ENCODE measurements around the gene CELSR2.
A peak's percentile ranks its signal among the peaks of the same experiment; 100 is the strongest.

Gene CELSR2

DNA sequence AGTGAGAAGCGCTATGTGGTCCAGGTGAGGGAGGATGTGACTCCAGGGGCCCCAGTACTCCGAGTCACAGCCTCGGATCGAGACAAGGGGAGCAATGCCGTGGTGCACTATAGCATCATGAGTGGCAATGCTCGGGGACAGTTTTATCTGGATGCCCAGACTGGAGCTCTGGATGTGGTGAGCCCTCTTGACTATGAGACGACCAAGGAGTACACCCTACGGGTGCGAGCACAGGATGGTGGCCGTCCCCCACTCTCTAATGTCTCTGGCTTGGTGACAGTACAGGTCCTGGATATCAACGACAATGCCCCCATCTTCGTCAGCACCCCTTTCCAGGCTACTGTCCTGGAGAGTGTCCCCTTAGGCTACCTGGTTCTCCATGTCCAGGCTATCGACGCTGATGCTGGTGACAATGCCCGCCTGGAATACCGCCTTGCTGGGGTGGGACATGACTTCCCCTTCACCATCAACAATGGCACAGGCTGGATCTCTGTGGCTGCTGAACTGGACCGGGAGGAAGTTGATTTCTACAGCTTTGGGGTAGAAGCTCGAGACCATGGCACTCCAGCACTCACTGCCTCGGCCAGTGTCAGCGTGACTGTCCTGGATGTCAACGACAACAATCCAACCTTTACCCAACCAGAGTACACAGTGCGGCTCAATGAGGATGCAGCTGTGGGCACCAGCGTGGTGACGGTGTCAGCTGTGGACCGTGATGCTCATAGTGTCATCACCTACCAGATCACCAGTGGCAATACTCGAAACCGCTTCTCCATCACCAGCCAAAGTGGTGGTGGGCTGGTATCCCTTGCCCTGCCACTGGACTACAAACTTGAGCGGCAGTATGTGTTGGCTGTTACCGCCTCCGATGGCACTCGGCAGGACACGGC is 2.2 kb downstream of the CELSR2 start:
- Histone ChIP-seq H3K27me3 (ENCODE audit: control insufficient read depth in 1 of 2, insufficient read depth in 2 of 2, low read length in 2 of 2) (no peaks in the 10 kb centered on the region), H3K4me1 (ENCODE audit: control insufficient read depth in 1 of 2, insufficient read depth in 2 of 2, low read length in 2 of 2) (peaks cover 15 to 25% of the 10 kb centered on the region in 2 donors), H3K9ac (ENCODE audit: low read depth in 1 of 2, low read length in 2 of 2) (no peak overlapping the region), H3K27ac (ENCODE audit: low read depth, low read length) (no peak overlapping the region), H3K36me3 (ENCODE audit: control insufficient read depth in 1 of 2, insufficient read depth in 2 of 2, low read length in 2 of 2) (no peaks in the 10 kb centered on the region), H3K4me3 (ENCODE audit: low read depth in 1 of 2, low read length in 2 of 2) (no peak overlapping the region), H3K9me3 (ENCODE audit: control insufficient read depth in 1 of 2, low read length in 2 of 2) (no peaks in the 10 kb centered on the region)

DNA sequence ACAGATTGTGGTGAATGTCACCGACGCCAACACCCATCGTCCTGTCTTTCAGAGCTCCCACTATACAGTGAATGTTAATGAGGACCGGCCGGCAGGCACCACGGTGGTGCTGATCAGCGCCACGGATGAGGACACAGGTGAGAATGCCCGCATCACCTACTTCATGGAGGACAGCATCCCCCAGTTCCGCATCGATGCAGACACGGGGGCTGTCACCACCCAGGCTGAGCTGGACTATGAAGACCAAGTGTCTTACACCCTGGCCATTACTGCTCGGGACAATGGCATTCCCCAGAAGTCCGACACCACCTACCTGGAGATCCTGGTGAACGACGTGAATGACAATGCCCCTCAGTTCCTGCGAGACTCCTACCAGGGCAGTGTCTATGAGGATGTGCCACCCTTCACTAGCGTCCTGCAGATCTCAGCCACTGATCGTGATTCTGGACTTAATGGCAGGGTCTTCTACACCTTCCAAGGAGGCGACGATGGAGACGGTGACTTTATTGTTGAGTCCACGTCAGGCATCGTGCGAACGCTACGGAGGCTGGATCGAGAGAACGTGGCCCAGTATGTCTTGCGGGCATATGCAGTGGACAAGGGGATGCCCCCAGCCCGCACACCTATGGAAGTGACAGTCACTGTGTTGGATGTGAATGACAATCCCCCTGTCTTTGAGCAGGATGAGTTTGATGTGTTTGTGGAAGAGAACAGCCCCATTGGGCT is 3.0 kb downstream of the CELSR2 start:
- Histone ChIP-seq H3K27me3 (ENCODE audit: control insufficient read depth in 1 of 2, insufficient read depth in 2 of 2, low read length in 2 of 2) (no peaks in the 10 kb centered on the region), H3K36me3 (ENCODE audit: control insufficient read depth in 1 of 2, insufficient read depth in 2 of 2, low read length in 2 of 2) (no peaks in the 10 kb centered on the region), H3K9ac (ENCODE audit: low read depth in 1 of 2, low read length in 2 of 2) (no peak overlapping the region), H3K4me1 (ENCODE audit: control insufficient read depth in 1 of 2, insufficient read depth in 2 of 2, low read length in 2 of 2) (peaks cover 15 to 25% of the 10 kb centered on the region in 2 donors), H3K9me3 (ENCODE audit: control insufficient read depth in 1 of 2, low read length in 2 of 2) (no peaks in the 10 kb centered on the region), H3K27ac (ENCODE audit: low read depth, low read length) (no peak overlapping the region), H3K4me3 (ENCODE audit: low read depth in 1 of 2, low read length in 2 of 2) (no peak overlapping the region)

DNA sequence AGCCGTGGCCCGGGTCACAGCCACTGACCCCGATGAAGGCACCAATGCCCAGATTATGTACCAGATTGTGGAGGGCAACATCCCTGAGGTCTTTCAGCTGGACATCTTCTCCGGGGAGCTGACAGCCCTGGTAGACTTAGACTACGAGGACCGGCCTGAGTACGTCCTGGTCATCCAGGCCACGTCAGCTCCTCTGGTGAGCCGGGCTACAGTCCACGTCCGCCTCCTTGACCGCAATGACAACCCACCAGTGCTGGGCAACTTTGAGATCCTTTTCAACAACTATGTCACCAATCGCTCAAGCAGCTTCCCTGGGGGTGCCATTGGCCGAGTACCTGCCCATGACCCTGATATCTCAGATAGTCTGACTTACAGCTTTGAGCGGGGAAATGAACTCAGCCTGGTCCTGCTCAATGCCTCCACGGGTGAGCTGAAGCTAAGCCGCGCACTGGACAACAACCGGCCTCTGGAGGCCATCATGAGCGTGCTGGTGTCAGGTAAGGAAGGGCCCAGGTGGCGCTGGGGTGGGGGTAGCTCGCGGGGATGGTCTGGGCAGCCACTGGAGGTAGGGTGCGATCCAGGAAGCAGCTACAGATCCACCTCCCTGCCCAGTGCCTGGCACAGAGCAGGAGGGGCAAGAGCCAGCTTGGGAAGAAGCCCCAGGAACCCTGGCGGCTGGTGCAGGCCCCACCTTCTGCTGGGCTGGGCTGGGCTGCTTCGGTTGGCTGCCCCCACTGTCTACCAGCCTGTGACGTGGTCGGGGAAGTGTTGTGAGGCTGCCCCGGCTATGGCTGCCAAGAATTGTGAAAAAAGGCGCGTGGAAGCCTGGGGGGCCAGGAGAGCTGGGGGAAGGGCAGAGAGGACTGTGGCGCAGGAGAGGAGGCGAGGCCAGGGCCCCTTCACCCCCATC is 3.8 kb downstream of the CELSR2 start:
- Histone ChIP-seq H3K27me3 (ENCODE audit: control insufficient read depth in 1 of 2, insufficient read depth in 2 of 2, low read length in 2 of 2) (no peaks in the 10 kb centered on the region), H3K36me3 (ENCODE audit: control insufficient read depth in 1 of 2, insufficient read depth in 2 of 2, low read length in 2 of 2) (no peaks in the 10 kb centered on the region), H3K27ac (ENCODE audit: low read depth, low read length) (peak overlapping the region; percentile 51), H3K4me3 (ENCODE audit: low read depth in 1 of 2, low read length in 2 of 2) (no peak overlapping the region), H3K9me3 (ENCODE audit: control insufficient read depth in 1 of 2, low read length in 2 of 2) (no peaks in the 10 kb centered on the region), H3K9ac (ENCODE audit: low read depth in 1 of 2, low read length in 2 of 2) (no peak overlapping the region), H3K4me1 (ENCODE audit: control insufficient read depth in 1 of 2, insufficient read depth in 2 of 2, low read length in 2 of 2) (peaks cover 15 to 25% of the 10 kb centered on the region in 2 donors)

DNA sequence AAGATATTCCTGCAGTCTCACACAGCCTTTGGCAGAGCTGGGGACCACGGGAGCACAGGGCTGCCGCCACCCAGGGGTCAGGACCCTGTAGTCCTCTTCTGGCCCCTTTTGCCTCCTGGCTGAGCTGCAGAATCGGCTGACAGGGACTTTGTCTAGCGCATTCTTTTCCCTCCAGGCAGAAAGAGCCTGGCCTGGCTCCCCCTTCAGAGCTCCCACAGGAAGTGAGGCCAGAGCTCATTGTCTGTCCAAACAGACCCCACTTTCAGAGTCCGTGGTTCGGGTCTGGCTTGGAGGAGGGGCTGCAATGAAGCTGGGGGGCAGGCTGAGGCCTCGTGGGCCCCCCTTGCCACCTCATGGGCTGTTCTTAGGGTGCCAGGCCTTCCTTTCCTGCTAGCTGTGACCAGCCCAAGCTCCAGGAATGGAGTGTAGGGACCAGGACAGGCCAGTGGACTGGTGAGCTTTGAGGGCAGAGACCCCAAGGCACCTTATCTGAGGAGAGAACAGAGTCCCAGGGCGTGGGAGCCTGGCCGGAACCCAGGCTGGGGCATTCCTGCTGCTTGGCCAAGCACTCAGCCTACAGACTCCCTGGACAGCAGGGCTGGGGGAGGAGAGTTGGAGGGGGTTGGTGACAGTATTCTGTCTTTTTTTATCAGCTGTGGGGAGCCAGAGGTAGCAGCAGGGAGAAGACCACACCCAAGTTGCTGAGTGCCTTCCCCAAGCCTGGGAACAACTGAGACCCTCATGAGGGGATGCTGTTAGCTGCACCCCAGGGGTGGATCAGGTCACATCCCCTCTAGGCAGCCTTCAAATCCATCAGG is 4.7 kb downstream of the CELSR2 start:
- no peak overlapping the region for H3K9ac ChIP-seq (ENCODE audit: low read depth in 1 of 2, low read length in 2 of 2)
- H3K36me3 ChIP-seq (ENCODE audit: control insufficient read depth in 1 of 2, insufficient read depth in 2 of 2, low read length in 2 of 2), result peaks cover 0 to under 1% of the 10 kb centered on the region in 2 donors
- H3K27me3 ChIP-seq (ENCODE audit: control insufficient read depth in 1 of 2, insufficient read depth in 2 of 2, low read length in 2 of 2), result no peaks in the 10 kb centered on the region
- H3K9me3 ChIP-seq (ENCODE audit: control insufficient read depth in 1 of 2, low read length in 2 of 2), result no peaks in the 10 kb centered on the region
- H3K4me1 ChIP-seq (ENCODE audit: control insufficient read depth in 1 of 2, insufficient read depth in 2 of 2, low read length in 2 of 2), result peaks cover 12 to 23% of the 10 kb centered on the region in 2 donors
- peak overlapping the region; percentile 51 for H3K27ac ChIP-seq (ENCODE audit: low read depth, low read length)
- no peak overlapping the region for H3K4me3 ChIP-seq (ENCODE audit: low read depth in 1 of 2, low read length in 2 of 2)

DNA sequence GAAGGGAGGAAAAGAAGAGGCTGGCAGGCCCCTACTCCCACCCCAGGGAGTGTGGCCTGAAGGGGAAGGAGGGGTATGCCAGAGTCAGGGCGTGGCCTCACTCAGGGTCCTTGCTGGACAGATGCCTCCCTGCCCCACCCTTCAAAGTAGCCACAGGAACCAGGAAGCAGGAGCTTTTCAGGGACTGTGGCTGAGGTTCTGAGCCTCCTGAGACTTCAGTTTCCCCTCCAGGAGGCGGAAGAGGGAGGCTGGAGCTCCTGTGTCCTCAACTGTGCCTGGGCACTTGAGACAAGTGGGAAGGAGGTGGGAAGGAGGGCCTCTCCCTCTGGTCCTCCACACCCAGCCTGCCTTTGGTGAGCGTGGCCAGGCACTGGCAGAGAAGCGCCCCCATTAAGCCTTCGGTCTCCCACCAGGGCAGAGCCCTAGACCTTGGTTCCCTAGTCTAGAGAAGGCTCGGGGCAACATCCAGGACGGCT is 5.3 kb downstream of the CELSR2 start:
- H3K9me3 ChIP-seq (ENCODE audit: control insufficient read depth in 1 of 2, low read length in 2 of 2), result no peaks in the 10 kb centered on the region
- peaks cover 0 to 5% of the 10 kb centered on the region in 2 donors for H3K36me3 ChIP-seq (ENCODE audit: control insufficient read depth in 1 of 2, insufficient read depth in 2 of 2, low read length in 2 of 2)
- no peak overlapping the region for H3K4me3 ChIP-seq (ENCODE audit: low read depth in 1 of 2, low read length in 2 of 2)
- H3K4me1 ChIP-seq (ENCODE audit: control insufficient read depth in 1 of 2, insufficient read depth in 2 of 2, low read length in 2 of 2), result peaks cover 10 to 20% of the 10 kb centered on the region in 2 donors
- H3K27me3 ChIP-seq (ENCODE audit: control insufficient read depth in 1 of 2, insufficient read depth in 2 of 2, low read length in 2 of 2), result no peaks in the 10 kb centered on the region
- no peak overlapping the region for H3K27ac ChIP-seq (ENCODE audit: low read depth, low read length)
- H3K9ac ChIP-seq (ENCODE audit: low read depth in 1 of 2, low read length in 2 of 2), result no peak overlapping the region

DNA sequence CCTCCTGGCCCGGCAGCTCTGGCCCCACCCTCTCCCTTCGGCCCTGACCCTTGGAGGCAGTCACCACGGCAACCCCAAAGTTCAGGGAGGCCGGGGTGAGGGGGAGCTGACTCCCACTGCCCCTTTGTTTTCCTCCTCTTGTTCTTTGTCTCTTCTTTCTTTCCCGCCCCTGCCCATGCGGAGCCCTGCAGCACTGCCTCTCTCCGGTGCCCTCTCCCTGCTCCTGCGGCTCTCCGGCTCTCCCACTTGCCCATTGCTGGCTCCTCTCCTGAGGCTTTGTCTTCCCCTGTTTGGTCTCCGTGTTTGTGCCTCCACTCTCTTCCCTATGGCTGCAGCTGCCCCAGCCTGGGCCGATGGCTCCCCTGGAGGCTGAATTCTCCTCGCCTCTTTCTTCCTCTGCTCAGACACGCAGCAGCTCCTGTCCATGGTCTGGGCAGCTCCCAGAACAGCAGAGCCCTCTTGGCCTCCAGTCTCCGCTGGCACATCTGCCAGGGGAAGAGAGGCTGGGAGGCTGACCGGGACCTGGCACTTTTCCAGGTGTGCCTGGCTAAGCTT is 5.8 kb downstream of the CELSR2 start:
- Histone ChIP-seq H3K9me3 (ENCODE audit: control insufficient read depth in 1 of 2, low read length in 2 of 2) (no peaks in the 10 kb centered on the region), H3K4me3 (ENCODE audit: low read depth in 1 of 2, low read length in 2 of 2) (no peak overlapping the region), H3K27me3 (ENCODE audit: control insufficient read depth in 1 of 2, insufficient read depth in 2 of 2, low read length in 2 of 2) (no peaks in the 10 kb centered on the region), H3K4me1 (ENCODE audit: control insufficient read depth in 1 of 2, insufficient read depth in 2 of 2, low read length in 2 of 2) (peaks cover 10 to 20% of the 10 kb centered on the region in 2 donors), H3K36me3 (ENCODE audit: control insufficient read depth in 1 of 2, insufficient read depth in 2 of 2, low read length in 2 of 2) (peaks cover 0 to 5% of the 10 kb centered on the region in 2 donors), H3K9ac (ENCODE audit: low read depth in 1 of 2, low read length in 2 of 2) (no peak overlapping the region), H3K27ac (ENCODE audit: low read depth, low read length) (no peak overlapping the region)

DNA sequence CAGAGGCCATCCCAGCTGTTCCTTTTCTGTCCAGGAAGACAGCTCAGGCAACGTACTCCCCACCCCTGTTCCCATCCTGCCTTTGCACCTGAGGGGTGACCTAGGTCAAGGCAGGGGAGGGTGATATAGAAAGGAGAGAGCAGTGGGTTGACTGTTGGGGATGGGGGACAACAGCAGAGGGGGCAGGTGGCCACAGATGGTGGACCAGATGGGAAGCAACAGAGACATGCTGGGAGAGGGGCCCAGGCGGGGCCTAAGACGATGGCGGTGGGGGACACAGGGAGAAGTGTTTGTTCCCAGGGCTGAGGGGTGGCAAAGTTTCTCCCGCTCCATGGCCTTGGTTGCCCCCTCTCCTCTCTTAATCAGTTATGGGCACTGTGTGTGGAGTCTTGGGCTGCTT is 6.3 kb downstream of the CELSR2 start:
- Histone ChIP-seq H3K9ac (ENCODE audit: low read depth in 1 of 2, low read length in 2 of 2) (no peak overlapping the region), H3K27me3 (ENCODE audit: control insufficient read depth in 1 of 2, insufficient read depth in 2 of 2, low read length in 2 of 2) (no peaks in the 10 kb centered on the region), H3K36me3 (ENCODE audit: control insufficient read depth in 1 of 2, insufficient read depth in 2 of 2, low read length in 2 of 2) (peaks cover 0 to 5% of the 10 kb centered on the region in 2 donors), H3K4me1 (ENCODE audit: control insufficient read depth in 1 of 2, insufficient read depth in 2 of 2, low read length in 2 of 2) (peaks cover 10 to 20% of the 10 kb centered on the region in 2 donors), H3K9me3 (ENCODE audit: control insufficient read depth in 1 of 2, low read length in 2 of 2) (no peaks in the 10 kb centered on the region), H3K27ac (ENCODE audit: low read depth, low read length) (no peak overlapping the region), H3K4me3 (ENCODE audit: low read depth in 1 of 2, low read length in 2 of 2) (no peak overlapping the region)

DNA sequence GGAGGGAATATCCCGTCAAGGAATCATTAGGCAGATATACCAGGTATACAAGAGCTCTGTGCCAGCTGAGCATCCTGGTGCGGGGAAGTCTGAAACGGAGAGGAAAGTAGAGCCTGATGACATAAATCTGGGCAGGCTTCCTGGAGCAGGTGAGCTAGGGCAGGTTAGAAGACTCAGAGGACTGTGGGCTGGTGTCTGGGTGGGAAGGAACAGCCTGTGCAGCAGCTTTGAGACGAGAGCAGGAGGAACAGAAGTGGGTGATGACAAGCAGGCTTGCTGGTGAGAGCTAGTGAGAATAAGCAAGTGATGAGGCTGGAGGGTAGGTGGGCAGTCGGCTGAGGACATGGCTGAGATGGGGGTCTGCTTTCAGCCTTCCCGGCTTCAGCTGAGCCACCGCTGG is 6.7 kb downstream of the CELSR2 start:
- Histone ChIP-seq H3K9ac (ENCODE audit: low read depth in 1 of 2, low read length in 2 of 2) (no peak overlapping the region), H3K27ac (ENCODE audit: low read depth, low read length) (no peak overlapping the region), H3K4me3 (ENCODE audit: low read depth in 1 of 2, low read length in 2 of 2) (no peak overlapping the region), H3K36me3 (ENCODE audit: control insufficient read depth in 1 of 2, insufficient read depth in 2 of 2, low read length in 2 of 2) (peaks cover 0 to 5% of the 10 kb centered on the region in 2 donors), H3K9me3 (ENCODE audit: control insufficient read depth in 1 of 2, low read length in 2 of 2) (no peaks in the 10 kb centered on the region), H3K4me1 (ENCODE audit: control insufficient read depth in 1 of 2, insufficient read depth in 2 of 2, low read length in 2 of 2) (peaks cover 10 to 20% of the 10 kb centered on the region in 2 donors), H3K27me3 (ENCODE audit: control insufficient read depth in 1 of 2, insufficient read depth in 2 of 2, low read length in 2 of 2) (no peaks in the 10 kb centered on the region)
